Trophoblast cell (in vitro differentiated cells and primary cell): ENCODE results near the gene GAB4.

Experiments
- DNase-seq, 2 donors: peaks; one replicate each; pipeline ENCODE4 v3.0.0-alpha.2; 2016
- H2AFZ ChIP-seq: 2 replicates; pipeline ENCODE4 v1.6.1; 2013; ENCODE audit warnings: low read length, moderate library complexity, mild to moderate bottlenecking; ENCODE audit not compliant: insufficient read depth, poor library complexity
- H2AK5ac ChIP-seq: 2 replicates; pipeline ENCODE4 v1.6.1; 2013; ENCODE audit warnings: mild to moderate bottlenecking, low read length
- H2BK120ac ChIP-seq: 2 replicates; pipeline ENCODE4 v1.6.1; 2013; ENCODE audit warnings: low read length, mild to moderate bottlenecking, moderate library complexity; ENCODE audit not compliant: insufficient read depth, poor library complexity
- H2BK12ac ChIP-seq: 2 replicates; pipeline ENCODE4 v1.6.1; 2013; ENCODE audit warnings: mild to moderate bottlenecking, low read length, moderate library complexity
- H2BK5ac ChIP-seq: 2 replicates; pipeline ENCODE4 v1.6.1; 2013; ENCODE audit warnings: low read length, low read depth, moderate library complexity, mild to moderate bottlenecking; ENCODE audit not compliant: poor library complexity
- H3K14ac ChIP-seq: 2 replicates; pipeline ENCODE4 v1.6.1; 2013; ENCODE audit warnings: mild to moderate bottlenecking, low read length
- H3K18ac ChIP-seq: 2 replicates; pipeline ENCODE4 v1.6.1; 2013; ENCODE audit warnings: mild to moderate bottlenecking, low read length
- H3K23ac ChIP-seq: 2 replicates; pipeline ENCODE4 v1.6.1; 2013; ENCODE audit warnings: low read length
- H3K27ac ChIP-seq: 2 replicates; pipeline ENCODE4 v1.5.1; 2013; ENCODE audit warnings: low read depth, mild to moderate bottlenecking, inconsistent platforms, low read length, moderate library complexity
- H3K27me3 ChIP-seq: 2 replicates; pipeline ENCODE4 v1.6.1; 2013; ENCODE audit warnings: inconsistent platforms, mild to moderate bottlenecking, low read length, moderate library complexity; ENCODE audit not compliant: insufficient read depth
- H3K36me3 ChIP-seq, 2 experiments: 1 replicate in 1 of 2; 2 replicates in 1 of 2; pipeline ENCODE4 v1.6.1; 2013; ENCODE audit warnings: low read length in 2 of 2, mild to moderate bottlenecking in 2 of 2, moderate library complexity in 1 of 2; ENCODE audit not compliant: insufficient read depth in 2 of 2, control insufficient read depth in 1 of 2
- H3K4ac ChIP-seq: 2 replicates; pipeline ENCODE4 v1.6.1; 2013; ENCODE audit warnings: low read depth, mild to moderate bottlenecking, low read length, moderate library complexity
- H3K4me1 ChIP-seq, 2 experiments: 1 replicate in 1 of 2; 2 replicates in 1 of 2; pipeline ENCODE4 v1.6.1; 2013; ENCODE audit warnings: low read length in 2 of 2, mild to moderate bottlenecking in 2 of 2, moderate library complexity in 1 of 2; ENCODE audit not compliant: insufficient read depth in 2 of 2, control insufficient read depth in 1 of 2
- H3K4me2 ChIP-seq: 2 replicates; pipeline ENCODE4 v1.6.1; 2013; ENCODE audit warnings: inconsistent platforms, mild to moderate bottlenecking, low read length, moderate library complexity
- H3K4me3 ChIP-seq: 2 replicates; pipeline ENCODE4 v1.5.1; 2013; ENCODE audit warnings: mild to moderate bottlenecking, low read depth, low read length, inconsistent platforms
- H3K79me1 ChIP-seq: one replicate; pipeline ENCODE4 v1.6.1; 2013; ENCODE audit warnings: low read length
- H3K79me2 ChIP-seq: 2 replicates; pipeline ENCODE4 v1.6.1; 2013; ENCODE audit warnings: low read length, mild to moderate bottlenecking; ENCODE audit not compliant: control insufficient read depth, insufficient read depth, poor library complexity
- H3K9ac ChIP-seq: 2 replicates; pipeline ENCODE4 v1.6.1; 2013; ENCODE audit warnings: mild to moderate bottlenecking, low read length
- H3K9me3 ChIP-seq: 2 replicates; pipeline ENCODE4 v1.6.1; 2013; ENCODE audit warnings: low read depth, mild to moderate bottlenecking, control low read depth, inconsistent platforms, low read length; ENCODE audit not compliant: insufficient read depth
- H4K12ac ChIP-seq: 2 replicates; pipeline ENCODE4 v1.6.1; 2013; ENCODE audit warnings: low read depth, mild to moderate bottlenecking, low read length, moderate library complexity
- H4K8ac ChIP-seq: 2 replicates; pipeline ENCODE4 v1.6.1; 2013; ENCODE audit warnings: low read depth, mild to moderate bottlenecking, low read length, moderate library complexity
- H4K91ac ChIP-seq: one replicate; pipeline ENCODE4 v1.6.1; 2013; ENCODE audit warnings: low read depth, mild to moderate bottlenecking, low read length, moderate library complexity
- WGBS: extraction: QIAGEN DNeasy Blood & Tissue Kit; methylation state at CpG from one replicate; pipeline ENCODE4 v1.1.7; 2013; ENCODE audit warnings: missing lambda C conversion rate; ENCODE audit not compliant: insufficient read length, insufficient coverage; ENCODE audit errors: extremely low coverage; 5-methylcytosine and 5-hydroxymethylcytosine counted together

The GAB4 gene

DNA sequence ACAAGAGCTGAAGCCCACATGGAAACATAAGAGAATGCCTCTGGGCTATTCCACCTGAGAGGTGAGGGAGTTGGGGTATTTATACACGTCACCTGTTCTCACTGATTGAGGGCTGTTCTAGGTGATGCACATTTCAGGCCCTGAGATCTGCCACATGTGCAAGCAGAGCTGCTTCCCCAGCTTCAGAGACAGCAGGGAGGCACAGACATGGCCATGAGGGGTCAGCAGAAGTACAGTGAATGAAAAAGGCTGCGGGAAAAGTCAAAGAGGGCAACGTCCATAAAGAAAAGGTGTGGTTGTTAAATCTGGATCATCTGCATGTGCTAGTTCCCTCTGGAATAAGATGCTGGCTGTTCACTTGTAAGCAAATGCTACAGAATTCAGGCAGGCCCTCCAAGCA, 75.4 kb downstream of the GAB4 start:
- Histone ChIP-seq H3K79me1 (no peaks in the 10 kb centered on the region), H3K27me3 (no peaks in the 10 kb centered on the region), H3K27ac (no peak overlapping the region), H4K91ac (no peak overlapping the region), H3K4me2 (no peak overlapping the region), H3K9ac (no peak overlapping the region), H4K8ac (no peak overlapping the region), H2AK5ac (no peak overlapping the region), H2AFZ (no peak overlapping the region), H3K14ac (no peak overlapping the region), H3K79me2 (no peaks in the 10 kb centered on the region), H3K23ac (no peak overlapping the region), H3K18ac (no peak overlapping the region), H2BK12ac (no peak overlapping the region), H4K12ac (no peak overlapping the region), H2BK120ac (no peak overlapping the region), H3K9me3 (peaks cover 14% of the 10 kb centered on the region), H3K4ac (no peak overlapping the region), H3K4me3 (no peak overlapping the region), H3K36me3 (no peaks in the 10 kb centered on the region), H3K4me1 (no peaks in the 10 kb centered on the region), H2BK5ac (no peak overlapping the region)
- no CpG with 5 or more reads among the region's 3 CpGs for WGBS
- peak in 1 of 2 donors; percentile 13 for DNase-seq

GRCh38 chr22:16925407-16925966, 82.5 kb downstream of the GAB4 start:
- H3K4me1 ChIP-seq, result no peaks in the 10 kb centered on the region
- H2BK5ac ChIP-seq, result no peak overlapping the region
- H2AFZ ChIP-seq, result no peak overlapping the region
- H3K9ac ChIP-seq, result no peak overlapping the region
- H4K91ac ChIP-seq, result no peak overlapping the region
- H3K4me3 ChIP-seq, result no peak overlapping the region
- no peak overlapping the region for H4K8ac ChIP-seq
- no peak overlapping the region for H2BK12ac ChIP-seq
- no peak overlapping the region for H4K12ac ChIP-seq
- H3K23ac ChIP-seq, result no peak overlapping the region
- no peaks in the 10 kb centered on the region for H3K79me2 ChIP-seq
- no peaks in the 10 kb centered on the region for H3K36me3 ChIP-seq
- no peak overlapping the region for H3K18ac ChIP-seq
- no CpG with 5 or more reads among the region's 4 CpGs for WGBS
- H3K14ac ChIP-seq, result no peak overlapping the region
- H3K9me3 ChIP-seq, result peaks cover 8% of the 10 kb centered on the region
- H2AK5ac ChIP-seq, result no peak overlapping the region
- H2BK120ac ChIP-seq, result no peak overlapping the region
- H3K4ac ChIP-seq, result no peak overlapping the region
- H3K79me1 ChIP-seq, result no peaks in the 10 kb centered on the region
- DNase-seq, result peak in 1 of 2 donors; percentile 36
- H3K27me3 ChIP-seq, result no peaks in the 10 kb centered on the region
- no peak overlapping the region for H3K4me2 ChIP-seq
- H3K27ac ChIP-seq, result no peak overlapping the region

DNA sequence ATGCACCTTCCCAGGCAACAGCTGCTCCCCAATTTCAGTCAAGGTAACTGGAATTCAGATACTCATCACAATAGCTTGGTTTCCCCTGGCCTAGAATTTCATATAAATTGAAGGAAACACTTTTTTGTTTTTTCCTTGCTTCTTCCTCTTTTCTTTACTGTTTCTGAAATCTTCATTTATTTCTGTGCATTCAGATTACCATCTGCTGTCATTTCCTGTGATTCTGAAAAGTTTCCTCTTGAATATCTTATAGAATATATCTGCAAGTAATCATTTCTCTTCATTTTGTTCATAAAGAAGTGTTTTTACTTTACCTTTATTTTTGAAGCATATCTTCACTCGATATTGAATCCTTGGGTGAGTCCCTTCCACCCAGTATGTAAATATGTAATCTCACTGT, 85.3 kb downstream of the GAB4 start:
- Histone ChIP-seq H2AK5ac (no peak overlapping the region), H3K9ac (no peak overlapping the region), H3K9me3 (peaks cover 8% of the 10 kb centered on the region), H3K27me3 (no peaks in the 10 kb centered on the region), H3K4me3 (no peak overlapping the region), H3K4ac (no peak overlapping the region), H4K8ac (no peak overlapping the region), H3K14ac (no peak overlapping the region), H3K4me1 (no peaks in the 10 kb centered on the region), H3K36me3 (no peaks in the 10 kb centered on the region), H2BK12ac (no peak overlapping the region), H2BK120ac (no peak overlapping the region), H3K23ac (no peak overlapping the region), H3K79me2 (no peaks in the 10 kb centered on the region), H2BK5ac (no peak overlapping the region), H3K27ac (no peak overlapping the region), H2AFZ (no peak overlapping the region), H3K18ac (no peak overlapping the region), H3K79me1 (no peaks in the 10 kb centered on the region), H4K91ac (no peak overlapping the region), H3K4me2 (no peak overlapping the region), H4K12ac (no peak overlapping the region)
- WGBS, result no CpG with 5 or more reads among the region's 1 CpG
- no peak for DNase-seq

GRCh38 chr22:16922076-16922475, 85.9 kb downstream of the GAB4 start:
- Histone ChIP-seq H3K4me3 (no peak overlapping the region), H4K12ac (no peak overlapping the region), H3K79me1 (no peaks in the 10 kb centered on the region), H3K27ac (no peak overlapping the region), H4K8ac (no peak overlapping the region), H3K9ac (no peak overlapping the region), H2BK120ac (no peak overlapping the region), H3K27me3 (no peaks in the 10 kb centered on the region), H3K14ac (no peak overlapping the region), H3K4me2 (no peak overlapping the region), H4K91ac (no peak overlapping the region), H3K23ac (no peak overlapping the region), H2BK12ac (no peak overlapping the region), H3K9me3 (peaks cover 8% of the 10 kb centered on the region), H2BK5ac (no peak overlapping the region), H3K36me3 (no peaks in the 10 kb centered on the region), H2AK5ac (no peak overlapping the region), H3K4me1 (no peaks in the 10 kb centered on the region), H3K18ac (no peak overlapping the region), H2AFZ (no peak overlapping the region), H3K79me2 (no peaks in the 10 kb centered on the region), H3K4ac (no peak overlapping the region)
- no CpG with 5 or more reads among the region's 2 CpGs for WGBS
- no peak for DNase-seq
